ENCODE results near the gene IMP3. TPM values are rescaled to one million over a fixed set of nuclear protein-coding genes. Genes with fewer than 3 reads are reported as not detected.
"Not testable (repeated sequence)": the region's sequence is repeated elsewhere in the genome, so short reads cannot be mapped to it uniquely, and the experiment has no call there.

The IMP3 gene
- total and polyA plus RNA-seq, 2 donors from 2014 or later = 52.0 to 95.0 TPM

GRCh38 chr15:75680007-75680789 lies 40.2 kb upstream of the IMP3 start:
- FAIRE-seq = no peak
- H3K27ac ChIP-seq (ENCODE audit: low read depth in 2 of 2, low read length in 2 of 2) = no peak overlapping the region
- H3K36me3 ChIP-seq (ENCODE audit: control insufficient read depth in 2 of 3, insufficient read depth in 3 of 3, low read length in 3 of 3) = no peaks in the 10 kb centered on the region
- no peak overlapping the region for H3K9ac ChIP-seq (ENCODE audit: low read length in 3 of 3)
- no peak overlapping the region for H3K4me3 ChIP-seq (ENCODE audit: low read length in 3 of 3)
- H3K9me3 ChIP-seq (ENCODE audit: control insufficient read depth in 2 of 3, insufficient read depth in 1 of 3, low read length in 3 of 3) = no peaks in the 10 kb centered on the region
- no peak for DNase-seq
- TF ChIP-seq CTCF (IDR thresholded peaks at IDR 0.05; ENCODE audit: borderline replicate concordance, extremely low read depth, insufficient read depth) = no peak
- no peaks in the 10 kb centered on the region for H3K4me1 ChIP-seq (ENCODE audit: control insufficient read depth in 2 of 3, insufficient read depth in 2 of 3, low read depth in 1 of 3, low read length in 3 of 3)
- intact Hi-C loops (cut with DNase I) = no loop called here
- no peaks in the 10 kb centered on the region for H3K27me3 ChIP-seq (ENCODE audit: control insufficient read depth, insufficient read depth, low read length)

- H3K27ac ChIP-seq (ENCODE audit: low read depth in 2 of 2, low read length in 2 of 2); DNase-seq; intact Hi-C loops (cut with DNase I); H3K36me3 ChIP-seq (ENCODE audit: control insufficient read depth in 2 of 3, insufficient read depth in 3 of 3, low read length in 3 of 3); H3K4me1 ChIP-seq (ENCODE audit: control insufficient read depth in 2 of 3, insufficient read depth in 2 of 3, low read depth in 1 of 3, low read length in 3 of 3); FAIRE-seq; H3K27me3 ChIP-seq (ENCODE audit: control insufficient read depth, insufficient read depth, low read length); H3K9me3 ChIP-seq (ENCODE audit: control insufficient read depth in 2 of 3, insufficient read depth in 1 of 3, low read length in 3 of 3); H3K9ac ChIP-seq (ENCODE audit: low read length in 3 of 3); H3K4me3 ChIP-seq (ENCODE audit: low read length in 3 of 3): not testable (repeated sequence)
These were observed 38.3 kb upstream of the IMP3 start for GRCh38 chr15:75678324-75678690.

- H3K9ac ChIP-seq (ENCODE audit: low read length in 3 of 3) = no peak overlapping the region
- H3K27me3 ChIP-seq (ENCODE audit: control insufficient read depth, insufficient read depth, low read length) = no peaks in the 10 kb centered on the region
- no peak for DNase-seq
- FAIRE-seq = no peak
- no peaks in the 10 kb centered on the region for H3K9me3 ChIP-seq (ENCODE audit: control insufficient read depth in 2 of 3, insufficient read depth in 1 of 3, low read length in 3 of 3)
- H3K36me3 ChIP-seq (ENCODE audit: control insufficient read depth in 2 of 3, insufficient read depth in 3 of 3, low read length in 3 of 3) = no peaks in the 10 kb centered on the region
- TF ChIP-seq CTCF (IDR thresholded peaks at IDR 0.05; ENCODE audit: borderline replicate concordance, extremely low read depth, insufficient read depth) = no peak
- H3K4me1 ChIP-seq (ENCODE audit: control insufficient read depth in 2 of 3, insufficient read depth in 2 of 3, low read depth in 1 of 3, low read length in 3 of 3) = peaks cover 0 to 16% (median under 1%) of the 10 kb centered on the region in 3 donors
- no peak overlapping the region for H3K4me3 ChIP-seq (ENCODE audit: low read length in 3 of 3)
- intact Hi-C loops (cut with DNase I) = no loop called here
- no peak overlapping the region for H3K27ac ChIP-seq (ENCODE audit: low read depth in 2 of 2, low read length in 2 of 2)
These were observed 37.7 kb upstream of the IMP3 start for GRCh38 chr15:75677465-75678323.
